HCT116 (cell line): ENCODE data around the gene NLRC5. TPM values are rescaled to one million over a fixed set of nuclear protein-coding genes. Genes with fewer than 3 reads are reported as not detected.
A peak's percentile ranks its signal among the peaks of the same experiment; 100 is the strongest.

ENCODE experiments used
- ATAC-seq: fragments of 200-7000 bp; cut with Tn5 transposase; 2 replicates; pipeline ENCODE4 v1.9.1; 2020; ENCODE audit warnings: mild to moderate bottlenecking, moderate library complexity
- BruUV-seq: library from RNA; stranded (reverse); fragments of 400-500 nt; replicated peaks from 2 replicates; lab custom pipeline; 2021; lab: Mats Ljungman, UMichigan
- CTCF ChIA-PET: fragments of 300-600 bp; sonication (Branson Sonifier 250); formaldehyde crosslinking; loops from one replicate; lab custom pipeline; 2021; ENCODE audit warnings: antibody characterized with exemption; lab: Charles Lee
- POLR2A ChIA-PET: fragments of 300-600, 350-600 bp; sonication (Branson Sonifier 250); formaldehyde crosslinking; loops from one replicate; lab custom pipeline; 2021; ENCODE audit warnings: antibody characterized with exemption; lab: Charles Lee
- RAD21 ChIA-PET, 2 experiments: fragments of 300-600 bp; sonication (Branson Sonifier 250); formaldehyde crosslinking; loops; one replicate each; lab custom pipeline; 2023; ENCODE audit warnings: low total read pairs in 2 of 2; ENCODE audit not compliant: uncharacterized antibody in 2 of 2, unreplicated experiment in 2 of 2, low non-redundant PET in 1 of 2; lab: Charles Lee
- DNase-seq: peaks from one replicate; pipeline ENCODE4 v3.0.0-alpha.2; 2010; ENCODE audit warnings: low read depth, low spot score
- H2AFZ ChIP-seq: fragments of 200-600 bp; shearing (Covaris generic), sonication (generic); 2 replicates; pipeline ENCODE4 v1.6.1; 2017; ENCODE audit warnings: low read depth, mixed run types, mixed read lengths, antibody characterized with exemption, low read length; ENCODE audit not compliant: poor library complexity, severe bottlenecking
- H3K27ac ChIP-seq: 2 replicates; pipeline ENCODE4 v1.5.1; 2012; ENCODE audit warnings: low read depth, low read length
- H3K27me3 ChIP-seq: fragments of 200-600 bp; sonication (generic); 2 replicates; pipeline ENCODE4 v1.6.1; 2016; ENCODE audit warnings: mixed run types, low read length, mixed read lengths; ENCODE audit not compliant: insufficient read depth
- H3K36me3 ChIP-seq, 2 experiments: fragments of 200-500 bp in 1 of 2; fragments of 200-600 bp in 1 of 2; sonication (Bioruptor generic) in 1 of 2; sonication (generic) in 1 of 2; 2 replicates each; pipeline versions ENCODE4 v1.5.1 to v1.6.1; 2014 to 2016; ENCODE audit warnings: low read length in 2 of 2, inconsistent platforms in 1 of 2, mixed read lengths in 1 of 2, mixed run types in 1 of 2; ENCODE audit not compliant: insufficient read depth in 2 of 2, control insufficient read depth in 1 of 2
- H3K4me1 ChIP-seq, 2 experiments: fragments of 200-600 bp in 1 of 2; sonication (generic) in 1 of 2; 2 replicates each; pipeline versions ENCODE4 v1.5.1 to v1.6.1; 2012 to 2017; ENCODE audit warnings: low read length in 2 of 2, inconsistent platforms in 1 of 2, mild to moderate bottlenecking in 1 of 2, mixed read lengths in 1 of 2, mixed run types in 1 of 2, moderate library complexity in 1 of 2; ENCODE audit not compliant: insufficient read depth in 2 of 2, control insufficient read depth in 1 of 2
- H3K4me2 ChIP-seq: fragments of 200-600 bp; sonication (generic); 2 replicates; pipeline ENCODE4 v1.6.1; 2017; ENCODE audit warnings: mixed run types, low read length, mixed read lengths
- H3K4me3 ChIP-seq, 2 experiments: fragments of 200-600 bp in 1 of 2; sonication (generic) in 1 of 2; replicated peaks in 1 of 2; 2 replicates each; pipeline ENCODE4 v1.5.1; 2011 to 2016; ENCODE audit warnings: low read length in 2 of 2, control low read depth in 1 of 2, low read depth in 1 of 2, mild to moderate bottlenecking in 1 of 2, mixed read lengths in 1 of 2, mixed run types in 1 of 2
- H3K79me2 ChIP-seq: fragments of 200-600 bp; sonication (generic); 2 replicates; pipeline ENCODE4 v1.6.1; 2017; ENCODE audit warnings: mild to moderate bottlenecking, mixed run types, low read length, moderate library complexity, mixed read lengths; ENCODE audit not compliant: insufficient read depth
- H3K9ac ChIP-seq: fragments of 200-600 bp; sonication (generic); 2 replicates; pipeline ENCODE4 v1.6.1; 2016; ENCODE audit warnings: low read length, mixed read lengths
- H3K9me2 ChIP-seq: fragments of 200-600 bp; sonication (generic), shearing (Covaris generic); 2 replicates; pipeline ENCODE4 v1.6.1; 2017; ENCODE audit warnings: mixed run types, mild to moderate bottlenecking, moderate library complexity; ENCODE audit not compliant: insufficient read depth
- H3K9me3 ChIP-seq, 2 experiments: fragments of 200-500 bp in 1 of 2; fragments of 200-600 bp in 1 of 2; sonication (Bioruptor generic) in 1 of 2; sonication (generic) in 1 of 2; 2 replicates each; pipeline ENCODE4 v1.6.1; 2014 to 2017; ENCODE audit warnings: low read length in 2 of 2, mixed read lengths in 2 of 2, inconsistent platforms in 1 of 2, low read depth in 1 of 2, mild to moderate bottlenecking in 1 of 2, mixed run types in 1 of 2, moderate library complexity in 1 of 2; ENCODE audit not compliant: control insufficient read depth in 1 of 2, insufficient read depth in 1 of 2
- H4K20me1 ChIP-seq: fragments of 200-600 bp; sonication (generic), shearing (Covaris generic); 2 replicates; pipeline ENCODE4 v1.6.1; 2017; ENCODE audit warnings: mixed run types, mild to moderate bottlenecking, moderate library complexity; ENCODE audit not compliant: insufficient read depth
- POLR2AphosphoS5 ChIP-seq: IDR thresholded peaks from 2 replicates; pipeline ENCODE4 v1.6.1; 2011; ENCODE audit warnings: mild to moderate bottlenecking, low read depth, low read length, moderate library complexity
- RAD21 ChIP-seq: IDR thresholded peaks from 2 replicates; pipeline ENCODE4 v1.6.1; 2012; ENCODE audit warnings: low read depth, mild to moderate bottlenecking
- SP1 ChIP-seq: IDR thresholded peaks from 2 replicates; pipeline ENCODE4 v1.6.1; 2012; ENCODE audit warnings: low read depth
- intact Hi-C: fragments of 100-400 bp; cut with micrococcal nuclease; formaldehyde crosslinking; loops from 2 replicates; pipeline ENCODE4 v1.10.0; 2022
- total RNA-seq: library from RNA; stranded (reverse); gene quantifications from one replicate; pipeline ENCODE4 v1.2.1, GENCODE V29; 2021; ENCODE audit not compliant: unreplicated experiment
- TF ChIP-seq, protein P1 (sequence below), 3 experiments: fragments of 200-600 bp in 1 of 3; sonication (generic) in 1 of 3; IDR thresholded peaks in 2 of 3; conservative IDR thresholded peaks in 1 of 3; 2 replicates each; pipeline ENCODE4 v1.5.1; 2012 to 2017; ENCODE audit warnings: low read depth in 2 of 3, low read length in 2 of 3, antibody characterized with exemption in 1 of 3, borderline replicate concordance in 1 of 3, control low read depth in 1 of 3, mild to moderate bottlenecking in 1 of 3, mixed read lengths in 1 of 3, mixed run types in 1 of 3, moderate library complexity in 1 of 3; ENCODE audit not compliant: insufficient read depth in 1 of 3

The NLRC5 gene
- total RNA-seq, 1 experiment from 2014 or later = 10.4 TPM

DNA sequence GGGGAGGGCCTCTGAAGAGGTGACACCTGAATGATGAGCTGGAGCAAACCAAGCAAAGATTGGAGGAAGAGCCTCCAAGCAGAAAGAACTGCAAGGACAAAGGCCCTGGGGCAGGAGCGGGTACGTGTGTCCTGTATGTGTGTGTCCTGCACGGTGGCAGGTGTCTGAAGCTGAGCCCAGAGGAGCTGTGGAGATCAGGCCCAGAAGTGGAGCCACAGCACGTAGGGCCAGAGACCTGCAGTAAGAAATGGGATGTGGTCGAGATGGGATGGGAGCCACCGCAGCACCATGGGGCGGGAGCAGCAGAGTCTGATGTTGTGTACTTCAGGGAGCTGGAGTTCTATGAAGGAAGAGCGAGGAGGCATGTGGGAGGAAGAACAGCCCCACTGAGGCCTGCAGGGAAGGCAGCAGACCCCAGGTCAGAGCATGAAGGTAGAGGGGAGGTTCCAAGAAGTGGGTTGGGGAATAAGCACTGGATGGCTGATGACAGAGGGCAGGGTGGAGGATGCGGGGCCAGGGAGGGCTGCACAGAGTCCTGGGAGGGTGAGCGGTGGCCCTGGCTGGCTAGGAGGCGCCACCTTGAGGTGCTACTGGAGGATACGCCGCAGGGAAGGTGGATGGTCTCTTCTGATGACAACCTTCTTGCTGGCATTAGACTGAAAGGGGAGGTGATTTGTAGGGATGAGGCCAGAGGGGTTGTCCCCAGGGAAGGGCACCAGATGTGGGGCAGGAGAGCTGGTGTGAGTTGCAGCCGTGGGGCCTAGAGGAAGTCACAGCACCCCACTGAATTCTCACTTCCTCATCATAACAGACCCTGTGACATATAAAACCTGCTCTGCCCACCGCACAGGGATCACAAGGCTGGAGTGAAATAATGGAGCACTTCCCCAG lies 38.2 kb upstream of the NLRC5 start:
- Histone ChIP-seq H3K79me2 (no peaks in the 10 kb centered on the region), H3K9me2 (no peaks in the 10 kb centered on the region), H4K20me1 (no peaks in the 10 kb centered on the region), H3K27ac (no peak overlapping the region), H3K4me1 (no peaks in the 10 kb centered on the region), H2AFZ (no peak overlapping the region), H3K9ac (no peak overlapping the region), H3K9me3 (no peaks in the 10 kb centered on the region), H3K27me3 (no peaks in the 10 kb centered on the region), H3K4me3 (no peak overlapping the region), H3K4me2 (no peak overlapping the region), H3K36me3 (no peaks in the 10 kb centered on the region)
- TF ChIP-seq SP1 (no peak), RAD21 (peak; percentile 84)
- TF ChIP-seq, protein P1, sequence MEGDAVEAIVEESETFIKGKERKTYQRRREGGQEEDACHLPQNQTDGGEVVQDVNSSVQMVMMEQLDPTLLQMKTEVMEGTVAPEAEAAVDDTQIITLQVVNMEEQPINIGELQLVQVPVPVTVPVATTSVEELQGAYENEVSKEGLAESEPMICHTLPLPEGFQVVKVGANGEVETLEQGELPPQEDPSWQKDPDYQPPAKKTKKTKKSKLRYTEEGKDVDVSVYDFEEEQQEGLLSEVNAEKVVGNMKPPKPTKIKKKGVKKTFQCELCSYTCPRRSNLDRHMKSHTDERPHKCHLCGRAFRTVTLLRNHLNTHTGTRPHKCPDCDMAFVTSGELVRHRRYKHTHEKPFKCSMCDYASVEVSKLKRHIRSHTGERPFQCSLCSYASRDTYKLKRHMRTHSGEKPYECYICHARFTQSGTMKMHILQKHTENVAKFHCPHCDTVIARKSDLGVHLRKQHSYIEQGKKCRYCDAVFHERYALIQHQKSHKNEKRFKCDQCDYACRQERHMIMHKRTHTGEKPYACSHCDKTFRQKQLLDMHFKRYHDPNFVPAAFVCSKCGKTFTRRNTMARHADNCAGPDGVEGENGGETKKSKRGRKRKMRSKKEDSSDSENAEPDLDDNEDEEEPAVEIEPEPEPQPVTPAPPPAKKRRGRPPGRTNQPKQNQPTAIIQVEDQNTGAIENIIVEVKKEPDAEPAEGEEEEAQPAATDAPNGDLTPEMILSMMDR (IDR thresholded peaks at IDR 0.05 in 2 of 3, conservative IDR thresholded peaks at IDR 0.05 in 1 of 3; ENCODE audit: borderline replicate concordance in 1 of 3, insufficient read depth in 1 of 3, low read depth in 2 of 3, low read length in 2 of 3) = peak; percentile 71 to 81 (median 73)
- peak; percentile 97 for ATAC-seq
- no TSS peak for BruUV-seq
- ChIA-PET CTCF (interaction anchor here (1.1 to 2.2 kb wide), 3 partner anchors 84 to 158 kb away, joined by 5 to 7 read pairs (median 6); no protein-coding TSS in a partner anchor), RAD21 (interaction anchor here (0.5 to 1.1 kb wide), 3 partner anchors 10 to 62 kb away, joined by 3 read pairs; no protein-coding TSS in a partner anchor), POLR2A (interaction anchor here (1.5 kb wide), 1 partner anchor 20 kb away, joined by 5 read pairs; the partner anchor contains the start of gene HERPUD1)
- intact Hi-C loops = loop anchor here (1.0 kb wide), 2 partner anchors 84 to 158 kb away; no protein-coding TSS in a partner anchor
- no peak for DNase-seq

DNA sequence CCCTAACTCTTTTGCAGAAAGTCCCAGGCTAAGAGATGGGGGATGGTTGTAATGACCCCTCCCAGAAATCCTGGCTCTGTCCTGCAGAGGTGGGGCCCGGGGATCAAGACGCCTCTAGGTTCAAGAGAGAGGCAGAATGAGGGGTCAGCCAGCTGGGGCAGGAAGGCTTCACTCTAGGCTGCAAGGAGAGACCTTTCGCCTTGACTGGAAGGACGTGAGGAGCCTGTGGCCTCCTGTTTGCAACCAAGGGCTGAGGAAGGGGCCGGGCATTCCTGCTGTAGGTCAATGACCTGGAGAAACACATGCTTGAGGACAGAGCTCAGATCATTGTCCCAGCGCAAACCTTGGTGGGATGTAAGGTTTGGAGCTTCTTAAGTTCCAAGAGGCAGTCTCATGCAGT lies 36.4 kb upstream of the NLRC5 start:
- Histone ChIP-seq H3K27me3 (no peaks in the 10 kb centered on the region), H2AFZ (no peak overlapping the region), H3K4me3 (no peak overlapping the region), H3K79me2 (no peaks in the 10 kb centered on the region), H3K9me3 (no peaks in the 10 kb centered on the region), H3K27ac (no peak overlapping the region), H3K36me3 (no peaks in the 10 kb centered on the region), H3K4me1 (no peaks in the 10 kb centered on the region), H3K9me2 (no peaks in the 10 kb centered on the region), H3K4me2 (no peak overlapping the region), H4K20me1 (no peaks in the 10 kb centered on the region), H3K9ac (no peak overlapping the region)
- RAD21 ChIA-PET = interaction anchor here in 1 of 2 experiments (1.3 kb wide), 1 partner anchor 87 kb away, joined by 4 read pairs; no protein-coding TSS in a partner anchor
- ATAC-seq (no peak), DNase-seq (no peak)
- CTCF ChIA-PET = interaction anchor here (1.0 to 1.5 kb wide), 3 partner anchors 9 to 14 kb away, joined by 3 to 6 read pairs (median 4); no protein-coding TSS in a partner anchor
- no TSS peak for BruUV-seq
- intact Hi-C loops = no loop called here
- TF ChIP-seq SP1 (no peak), POLR2AphosphoS5 (no peak)
- POLR2A ChIA-PET = no interaction called here
